GM12878 (cell line): Measurements from ENCODE around the gene INHBE. TPM values are rescaled to one million over a fixed set of nuclear protein-coding genes. Genes with fewer than 3 reads are reported as not detected.

Experiments
- ATAC-seq: fragments of 200-7000 bp; cut with Tn5 transposase; 3 replicates; pipeline ENCODE4 v1.9.1; 2020; ENCODE audit warnings: mild to moderate bottlenecking, moderate library complexity
- BruUV-seq: library from RNA; stranded (reverse); fragments of 400-500 nt; replicated peaks from 2 replicates; lab custom pipeline; 2021; lab: Mats Ljungman, UMichigan
- CTCF ChIA-PET: fragments of 300-600 bp; sonication (Branson Sonifier 250); formaldehyde crosslinking; extraction: SDS; loops from one replicate; lab custom pipeline; 2021; ENCODE audit warnings: inconsistent platforms; lab: Yijun Ruan, JAX
- POLR2A ChIA-PET: fragments of 350-600 bp; formaldehyde crosslinking; extraction: SDS; loops from one replicate; lab custom pipeline; 2021; ENCODE audit warnings: inconsistent platforms; lab: Charles Lee
- RAD21 ChIA-PET: fragments of 300-600 bp; sonication (Branson Sonifier 250); formaldehyde crosslinking; loops from one replicate; lab custom pipeline; 2023; ENCODE audit warnings: antibody characterized with exemption; ENCODE audit not compliant: unreplicated experiment; lab: Charles Lee
- SMC1A ChIA-PET: fragments of 300-600 bp; sonication (Branson Sonifier 250); formaldehyde crosslinking; loops from one replicate; lab custom pipeline; 2023; ENCODE audit not compliant: unreplicated experiment, uncharacterized antibody; lab: Charles Lee
- DNase-seq: peaks from one replicate; pipeline ENCODE4 v3.0.0-alpha.2; 2011; ENCODE audit warnings: low read depth, low spot score
- FAIRE-seq: peaks from 3 replicates; lab custom pipeline; 2011; peaks lifted over from hg19 to GRCh38; lab: Jason Lieb, UNC
- H2AFZ ChIP-seq: 2 replicates; pipeline ENCODE4 v1.6.0; 2011; ENCODE audit warnings: low read depth, low read length, control low read depth; ENCODE audit not compliant: control insufficient read depth
- H3K27ac ChIP-seq: 2 replicates; pipeline ENCODE4 v1.5.1; 2011; ENCODE audit warnings: control low read depth; ENCODE audit not compliant: control insufficient read depth, insufficient read depth
- H3K27me3 ChIP-seq, 2 experiments: replicated peaks in 1 of 2; 2 replicates each; pipeline versions ENCODE4 v1.6.0 to v1.6.1; 2011; ENCODE audit warnings: low read length in 1 of 2; ENCODE audit not compliant: control insufficient read depth in 2 of 2, insufficient read depth in 2 of 2
- H3K36me3 ChIP-seq, 2 experiments: 2 replicates each; pipeline ENCODE4 v1.5.1; 2011; ENCODE audit warnings: low read length in 1 of 2; ENCODE audit not compliant: control insufficient read depth in 2 of 2, insufficient read depth in 2 of 2
- H3K4me1 ChIP-seq: 2 replicates; pipeline ENCODE4 v1.6.1; 2011; ENCODE audit warnings: mild to moderate bottlenecking, low read length, moderate library complexity, mixed read lengths; ENCODE audit not compliant: control insufficient read depth, insufficient read depth
- H3K4me2 ChIP-seq: 2 replicates; pipeline ENCODE4 v1.6.0; 2011; ENCODE audit warnings: control low read depth; ENCODE audit not compliant: control insufficient read depth, insufficient read depth
- H3K4me3 ChIP-seq: fragments of 200-600 bp; sonication (generic); 2 replicates; pipeline ENCODE4 v1.5.1; 2016
- H3K79me2 ChIP-seq: 2 replicates; pipeline ENCODE4 v1.6.0; 2011; ENCODE audit warnings: low read length; ENCODE audit not compliant: control insufficient read depth, insufficient read depth
- H3K9ac ChIP-seq: 2 replicates; pipeline ENCODE4 v1.8.0; 2011; ENCODE audit warnings: low read length, control low read depth, mixed read lengths; ENCODE audit not compliant: control insufficient read depth, insufficient read depth
- H3K9me3 ChIP-seq: replicated peaks from 3 replicates; pipeline ENCODE4 v1.5.1; 2011; ENCODE audit warnings: mild to moderate bottlenecking, low read length; ENCODE audit not compliant: control insufficient read depth, insufficient read depth
- H4K20me1 ChIP-seq: 2 replicates; pipeline ENCODE4 v1.6.0; 2011; ENCODE audit not compliant: control insufficient read depth, insufficient read depth
- CHD2 ChIP-seq: IDR thresholded peaks from 2 replicates; pipeline ENCODE4 v1.6.1; 2011; ENCODE audit warnings: low read depth, low read length, improper control_type of control experiment, borderline replicate concordance
- CREM ChIP-seq: IDR thresholded peaks from 2 replicates; pipeline ENCODE4 v1.6.1; 2014; ENCODE audit warnings: antibody characterized with exemption, low read depth
- EP300 ChIP-seq, 2 experiments: fragments of 150-350 bp in 1 of 2; IDR thresholded peaks; 2 replicates each; pipeline ENCODE4 v1.6.1; 2011 to 2012; ENCODE audit warnings: low read depth in 2 of 2, low read length in 2 of 2, borderline replicate concordance in 1 of 2, improper control_type of control experiment in 1 of 2, inconsistent platforms in 1 of 2; ENCODE audit not compliant: control insufficient read depth in 1 of 2
- IRF4 ChIP-seq: IDR thresholded peaks from 2 replicates; pipeline ENCODE4 v1.6.1; 2011; ENCODE audit warnings: low read depth, low read length
- KLF5 ChIP-seq: fragments of 450-650 bp; IDR thresholded peaks from 2 replicates; pipeline ENCODE4 v1.6.1; 2014; ENCODE audit warnings: mild to moderate bottlenecking; ENCODE audit not compliant: partially characterized antibody
- MYB ChIP-seq: fragments of 150-350 bp; IDR thresholded peaks from 2 replicates; pipeline ENCODE4 v1.6.1; 2014; ENCODE audit warnings: mild to moderate bottlenecking, low read depth, low read length, borderline replicate concordance
- NFYB ChIP-seq: IDR thresholded peaks from 2 replicates; pipeline ENCODE4 v1.6.1; 2011; ENCODE audit warnings: low read depth, mild to moderate bottlenecking, low read length, improper control_type of control experiment, moderate library complexity; ENCODE audit not compliant: insufficient read depth
- NRF1 ChIP-seq: conservative IDR thresholded peaks from 2 replicates; pipeline ENCODE4 v1.6.1; 2011; ENCODE audit warnings: mild to moderate bottlenecking, low read depth, low read length, improper control_type of control experiment
- PML ChIP-seq: IDR thresholded peaks from 2 replicates; pipeline ENCODE4 v1.6.1; 2012; ENCODE audit warnings: low read length, inconsistent platforms
- POLR2AphosphoS5 ChIP-seq: IDR thresholded peaks from 2 replicates; pipeline ENCODE4 v1.6.1; 2011; ENCODE audit warnings: mild to moderate bottlenecking, low read length, inconsistent platforms
- POU2F2 ChIP-seq: IDR thresholded peaks from 3 replicates; pipeline ENCODE4 v1.6.1; 2011; ENCODE audit warnings: low read depth, mild to moderate bottlenecking, low read length, borderline replicate concordance
- WGBS: methylation state at CpG from one replicate; pipeline ENCODE4 v1.1.6; 2016; ENCODE audit warnings: low lambda C conversion rate; ENCODE audit not compliant: insufficient replicate concordance, insufficient coverage; ENCODE audit errors: missing lambda C conversion rate; 5-methylcytosine and 5-hydroxymethylcytosine counted together
- in situ Hi-C: fragments of 300-500 bp; cut with MboI; formaldehyde crosslinking; loops from 9 replicates; pipeline ENCODE4 v1.14.3; 2018; ENCODE audit warnings: mixed read lengths
- intact Hi-C: fragments of 100-400 bp; cut with micrococcal nuclease; formaldehyde crosslinking; loops from one replicate; pipeline ENCODE4 v1.14.2; 2022; ENCODE audit not compliant: unreplicated experiment
- polyA plus RNA-seq, 11 experiments: library from polyadenylated mRNA; depleted of rRNA in 4 of 11; unstranded in 6 of 11; stranded (reverse) in 5 of 11; fragments of >200 nt; fragmentation: Nextera tagmentation in 4 of 11; fragmentation: Illumina TruSeq in 1 of 11; extraction: Ambion mirVana in 4 of 11; extraction: Trizol in 1 of 11; gene quantifications; 1 replicate in 1 of 11; 2 replicates in 10 of 11; pipeline versions ENCODE4 v1.2.1 to v1.2.3, GENCODE V29; 2011 to 2016; ENCODE audit warnings: inconsistent platforms in 2 of 11, missing spikeins in 2 of 11, low read depth in 1 of 11
- total RNA-seq, 4 experiments: library from RNA; depleted of rRNA in 3 of 4; stranded (reverse); fragments of >200 nt in 3 of 4; fragmentation: Illumina TruSeq in 1 of 4; extraction: Trizol in 1 of 4; gene quantifications; 2 replicates each; pipeline versions ENCODE4 v1.2.1 to v1.2.3, GENCODE V29; 2013 to 2021
- TF ChIP-seq, protein P1 (sequence below): fragments of 450-650 bp; formaldehyde crosslinking; IDR thresholded peaks from 2 replicates; pipeline ENCODE4 v1.4.0; 2022; ENCODE audit warnings: mild to moderate bottlenecking, moderate library complexity
- TF ChIP-seq, protein P2 (sequence below): fragments of 450-650 bp; IDR thresholded peaks from 2 replicates; pipeline ENCODE4 v1.6.1; 2017; ENCODE audit warnings: mild to moderate bottlenecking, low read depth, inconsistent platforms; ENCODE audit not compliant: poor library complexity, severe bottlenecking
- TF ChIP-seq, protein P3 (sequence below): IDR thresholded peaks from 2 replicates; pipeline ENCODE4 v1.6.1; 2012; ENCODE audit warnings: low read length, inconsistent platforms

Gene INHBE
- total and polyA plus RNA-seq, 10 of the 15 experiments (the other 5 are each of a cell fraction or from before 2014, with no cell fraction given), result 0.09 to 2.5 (median 0.37) TPM

DNA sequence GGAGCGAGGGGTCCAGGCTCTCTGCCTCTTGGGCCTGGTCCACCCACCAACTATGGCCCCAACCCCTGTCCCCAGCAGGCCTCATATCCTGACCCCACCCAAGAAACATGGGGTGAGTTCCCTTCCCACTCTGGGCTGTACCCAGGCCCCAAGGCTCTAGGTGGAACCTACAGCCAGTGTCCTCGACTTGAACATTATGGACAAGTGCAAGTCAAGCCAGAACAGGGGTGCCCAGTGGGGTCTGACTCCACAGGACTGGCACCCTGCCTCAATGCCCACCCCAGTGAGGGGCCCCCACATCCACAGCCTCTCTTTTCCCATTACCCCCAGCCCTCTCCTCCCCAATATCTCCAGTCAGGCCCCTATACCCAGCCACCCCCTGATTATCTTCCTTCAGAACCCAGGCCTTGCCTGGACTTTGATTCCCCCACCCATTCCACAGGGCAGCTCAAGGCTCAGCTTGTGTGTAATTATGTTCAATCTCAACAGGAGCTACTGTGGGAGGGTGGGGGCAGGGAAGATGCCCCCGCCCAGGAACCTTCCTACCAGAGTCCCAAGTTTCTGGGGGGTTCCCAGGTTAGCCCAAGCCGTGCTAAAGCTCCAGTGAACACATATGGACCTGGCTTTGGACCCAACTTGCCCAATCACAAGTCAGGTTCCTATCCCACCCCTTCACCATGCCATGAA is 16.0 kb downstream of the INHBE start (continued):
- TF ChIP-seq CREM, result no peak

DNA sequence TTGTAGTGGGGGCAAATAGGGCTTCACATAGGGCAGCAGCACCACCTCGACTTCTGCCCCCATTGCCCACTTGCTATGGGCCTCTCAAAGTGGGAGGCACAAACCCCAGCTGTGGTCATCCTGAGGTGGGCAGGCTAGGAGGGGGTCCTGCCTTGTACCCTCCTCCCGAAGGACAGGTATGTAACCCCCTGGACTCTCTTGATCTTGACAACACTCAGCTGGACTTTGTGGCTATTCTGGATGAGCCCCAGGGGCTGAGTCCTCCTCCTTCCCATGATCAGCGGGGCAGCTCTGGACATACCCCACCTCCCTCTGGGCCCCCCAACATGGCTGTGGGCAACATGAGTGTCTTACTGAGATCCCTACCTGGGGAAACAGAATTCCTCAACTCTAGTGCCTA is 16.6 kb downstream of the INHBE start:
- no peak overlapping the region for H3K27ac ChIP-seq
- CTCF ChIA-PET, result interaction anchor here (1.2 to 2.2 kb wide), 3 partner anchors 8 to 10 kb away, joined by 3 to 8 read pairs (median 4); partner anchors contain the start of gene ARHGAP9
- in situ Hi-C loops, result no loop called here
- no peaks in the 10 kb centered on the region for H3K9me3 ChIP-seq
- FAIRE-seq (no peak), ATAC-seq (no peak), DNase-seq (no peak)
- H3K36me3 ChIP-seq, result peaks cover 1 to 33% of the 10 kb centered on the region in 2 experiments
- BruUV-seq, result no TSS peak
- RAD21 ChIA-PET, result interaction anchor here (1.0 kb wide), 1 partner anchor 13 kb away, joined by 3 read pairs; no protein-coding TSS in a partner anchor
- no peak overlapping the region for H2AFZ ChIP-seq
- POLR2A ChIA-PET, result interaction anchor here (0.9 to 1.0 kb wide), 2 partner anchors 9 to 19 kb away, joined by 3 to 4 read pairs; no protein-coding TSS in a partner anchor
- peaks cover 8% of the 10 kb centered on the region for H3K4me1 ChIP-seq
- H3K4me2 ChIP-seq, result no peak overlapping the region
- H3K4me3 ChIP-seq, result no peak overlapping the region
- no peak overlapping the region for H3K9ac ChIP-seq
- intact Hi-C loops, result loop anchor here (10.0 kb wide), 1 partner anchor 283 kb away; the partner anchor contains the start of genes CDK4 and MARCHF9
- no peaks in the 10 kb centered on the region for H3K27me3 ChIP-seq
- H3K79me2 ChIP-seq, result peaks cover 22% of the 10 kb centered on the region
- H4K20me1 ChIP-seq, result no peaks in the 10 kb centered on the region
- SMC1A ChIA-PET, result interaction anchor here (1.4 kb wide), 1 partner anchor 19 kb away, joined by 3 read pairs; no protein-coding TSS in a partner anchor
- WGBS, result 90% methylated on average over 3 of the region's 3 CpGs
- TF ChIP-seq, protein P1, sequence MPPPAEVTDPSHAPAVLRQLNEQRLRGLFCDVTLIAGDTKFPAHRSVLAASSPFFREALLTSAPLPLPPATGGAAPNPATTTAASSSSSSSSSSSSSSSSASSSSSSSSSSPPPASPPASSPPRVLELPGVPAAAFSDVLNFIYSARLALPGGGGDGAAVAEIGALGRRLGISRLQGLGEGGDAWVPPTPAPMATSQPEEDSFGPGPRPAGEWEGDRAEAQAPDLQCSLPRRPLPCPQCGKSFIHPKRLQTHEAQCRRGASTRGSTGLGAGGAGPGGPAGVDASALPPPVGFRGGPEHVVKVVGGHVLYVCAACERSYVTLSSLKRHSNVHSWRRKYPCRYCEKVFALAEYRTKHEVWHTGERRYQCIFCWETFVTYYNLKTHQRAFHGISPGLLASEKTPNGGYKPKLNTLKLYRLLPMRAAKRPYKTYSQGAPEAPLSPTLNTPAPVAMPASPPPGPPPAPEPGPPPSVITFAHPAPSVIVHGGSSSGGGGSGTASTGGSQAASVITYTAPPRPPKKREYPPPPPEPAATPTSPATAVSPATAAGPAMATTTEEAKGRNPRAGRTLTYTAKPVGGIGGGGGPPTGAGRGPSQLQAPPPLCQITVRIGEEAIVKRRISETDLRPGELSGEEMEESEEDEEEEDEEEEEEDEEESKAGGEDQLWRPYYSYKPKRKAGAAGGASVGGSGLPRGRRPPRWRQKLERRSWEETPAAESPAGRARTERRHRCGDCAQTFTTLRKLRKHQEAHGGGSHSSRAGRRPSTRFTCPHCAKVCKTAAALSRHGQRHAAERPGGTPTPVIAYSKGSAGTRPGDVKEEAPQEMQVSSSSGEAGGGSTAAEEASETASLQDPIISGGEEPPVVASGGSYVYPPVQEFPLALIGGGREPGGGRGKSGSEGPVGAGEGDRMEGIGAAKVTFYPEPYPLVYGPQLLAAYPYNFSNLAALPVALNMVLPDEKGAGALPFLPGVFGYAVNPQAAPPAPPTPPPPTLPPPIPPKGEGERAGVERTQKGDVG, result no peak
- TF ChIP-seq KLF5 (no peak), MYB (no peak), PML (no peak), NRF1 (no peak), POLR2AphosphoS5 (no peak), CHD2 (no peak), IRF4 (no peak), POU2F2 (no peak), NFYB (no peak), EP300 (IDR thresholded peaks at IDR 0.05; ENCODE audit: borderline replicate concordance in 1 of 2, control insufficient read depth in 1 of 2, low read depth in 2 of 2, low read length in 2 of 2) (no peak)
- TF ChIP-seq, protein P2, sequence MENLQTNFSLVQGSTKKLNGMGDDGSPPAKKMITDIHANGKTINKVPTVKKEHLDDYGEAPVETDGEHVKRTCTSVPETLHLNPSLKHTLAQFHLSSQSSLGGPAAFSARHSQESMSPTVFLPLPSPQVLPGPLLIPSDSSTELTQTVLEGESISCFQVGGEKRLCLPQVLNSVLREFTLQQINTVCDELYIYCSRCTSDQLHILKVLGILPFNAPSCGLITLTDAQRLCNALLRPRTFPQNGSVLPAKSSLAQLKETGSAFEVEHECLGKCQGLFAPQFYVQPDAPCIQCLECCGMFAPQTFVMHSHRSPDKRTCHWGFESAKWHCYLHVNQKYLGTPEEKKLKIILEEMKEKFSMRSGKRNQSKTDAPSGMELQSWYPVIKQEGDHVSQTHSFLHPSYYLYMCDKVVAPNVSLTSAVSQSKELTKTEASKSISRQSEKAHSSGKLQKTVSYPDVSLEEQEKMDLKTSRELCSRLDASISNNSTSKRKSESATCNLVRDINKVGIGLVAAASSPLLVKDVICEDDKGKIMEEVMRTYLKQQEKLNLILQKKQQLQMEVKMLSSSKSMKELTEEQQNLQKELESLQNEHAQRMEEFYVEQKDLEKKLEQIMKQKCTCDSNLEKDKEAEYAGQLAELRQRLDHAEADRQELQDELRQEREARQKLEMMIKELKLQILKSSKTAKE, result no peak
- TF ChIP-seq, protein P3, sequence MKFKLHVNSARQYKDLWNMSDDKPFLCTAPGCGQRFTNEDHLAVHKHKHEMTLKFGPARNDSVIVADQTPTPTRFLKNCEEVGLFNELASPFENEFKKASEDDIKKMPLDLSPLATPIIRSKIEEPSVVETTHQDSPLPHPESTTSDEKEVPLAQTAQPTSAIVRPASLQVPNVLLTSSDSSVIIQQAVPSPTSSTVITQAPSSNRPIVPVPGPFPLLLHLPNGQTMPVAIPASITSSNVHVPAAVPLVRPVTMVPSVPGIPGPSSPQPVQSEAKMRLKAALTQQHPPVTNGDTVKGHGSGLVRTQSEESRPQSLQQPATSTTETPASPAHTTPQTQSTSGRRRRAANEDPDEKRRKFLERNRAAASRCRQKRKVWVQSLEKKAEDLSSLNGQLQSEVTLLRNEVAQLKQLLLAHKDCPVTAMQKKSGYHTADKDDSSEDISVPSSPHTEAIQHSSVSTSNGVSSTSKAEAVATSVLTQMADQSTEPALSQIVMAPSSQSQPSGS, result no peak
